GM21529 (cell line): ENCODE data around the gene SLC25A38.
"Not testable (repeated sequence)": the region's sequence is repeated elsewhere in the genome, so short reads cannot be mapped to it uniquely, and the experiment has no call there.

Source experiments
- ATAC-seq: cut with Tn5 transposase; IDR thresholded peaks from one replicate; pipeline ENCODE4 v1.9.1; 2021; ENCODE audit not compliant: unreplicated experiment

SLC25A38 gene

GRCh38 chr3:39407259-39407629 lies 24.1 kb downstream of the SLC25A38 start:
- no peak for ATAC-seq

DNA sequence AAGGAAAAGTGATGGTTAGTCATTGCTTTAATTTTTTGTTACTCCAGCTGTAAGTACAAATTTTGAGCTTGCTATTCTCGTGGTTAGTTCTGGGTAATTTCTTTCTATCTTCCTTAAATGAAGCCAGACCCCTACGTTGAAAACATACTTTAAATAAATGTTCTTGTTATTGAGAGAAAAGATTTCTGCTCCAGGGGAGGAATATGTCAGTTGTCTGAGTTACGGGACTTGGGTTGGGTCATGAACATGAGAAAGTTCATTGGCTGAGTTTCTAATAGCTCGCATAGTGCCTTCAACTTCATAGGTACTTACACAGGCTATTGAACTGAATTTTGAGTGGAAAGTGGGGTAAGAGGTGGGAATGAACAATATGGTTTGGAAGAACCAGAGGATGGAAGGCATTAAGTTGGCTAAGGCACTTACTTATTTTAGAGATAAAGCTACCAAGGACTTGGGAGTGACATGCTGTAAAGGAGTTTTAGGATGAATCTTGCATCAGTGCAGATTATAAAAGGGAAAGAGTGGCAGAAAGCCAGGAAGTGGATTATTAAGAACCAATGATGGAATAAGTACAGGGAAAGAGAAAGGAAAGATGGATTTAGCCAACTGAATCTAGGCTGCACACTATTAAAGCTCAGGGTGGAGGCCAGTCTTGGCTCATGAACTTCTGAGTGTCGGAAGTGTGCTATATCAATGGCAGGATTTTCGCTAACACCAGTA lies 24.8 kb downstream of the SLC25A38 start:
- no peak for ATAC-seq

- ATAC-seq, result no peak
Observed at GRCh38 chr3:39408493-39409372, 25.6 kb downstream of the SLC25A38 start.

- ATAC-seq, result no peak
Observed at GRCh38 chr3:39409514-39410136, 26.5 kb downstream of the SLC25A38 start.

DNA sequence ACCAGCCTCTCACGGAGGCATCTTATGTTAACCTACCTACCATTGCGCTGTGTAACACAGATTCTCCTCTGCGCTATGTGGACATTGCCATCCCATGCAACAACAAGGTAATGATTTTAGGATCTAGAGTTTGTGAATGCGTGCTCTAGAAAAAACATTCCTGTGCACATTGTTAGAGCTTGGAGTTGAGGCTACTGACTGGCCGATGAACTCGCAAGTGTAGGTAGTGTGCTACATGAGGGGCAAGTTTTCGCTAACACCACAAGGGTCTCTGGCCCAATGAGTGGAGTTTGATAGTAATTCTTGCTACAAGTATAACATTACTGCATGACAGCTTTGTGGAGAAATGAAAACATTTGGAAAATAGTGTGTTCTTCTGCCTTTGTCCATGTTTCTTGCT lies 27.7 kb downstream of the SLC25A38 start:
- no peak for ATAC-seq

GRCh38 chr3:39412668-39413260 lies 29.6 kb downstream of the SLC25A38 start:
- no peak for ATAC-seq

GRCh38 chr3:39413691-39414420 lies 30.7 kb downstream of the SLC25A38 start:
- ATAC-seq, result no peak

DNA sequence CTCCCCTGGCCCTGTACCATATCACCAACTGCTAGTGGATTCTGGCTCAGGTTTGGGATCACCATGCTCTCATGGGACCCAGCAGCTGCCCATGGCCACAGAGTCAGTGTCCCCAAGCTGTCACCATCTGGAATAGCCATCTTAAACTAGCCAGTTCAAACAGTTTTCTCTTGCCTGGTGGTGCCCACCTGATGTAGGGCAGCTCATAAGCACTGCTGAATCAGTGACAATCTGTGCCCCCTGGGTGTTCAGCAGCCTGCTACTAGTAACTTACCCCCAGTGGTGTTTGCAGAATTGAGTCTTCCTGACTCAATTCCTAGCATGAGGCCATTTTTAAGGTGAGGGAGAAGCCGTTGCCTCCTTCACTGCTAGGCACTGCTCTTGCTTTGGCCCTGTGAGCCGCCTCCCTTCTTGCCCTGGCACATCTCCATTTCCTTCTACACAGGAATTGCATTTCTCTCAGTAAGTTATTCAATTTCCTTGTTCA lies 31.3 kb downstream of the SLC25A38 start:
- no peak for ATAC-seq

DNA sequence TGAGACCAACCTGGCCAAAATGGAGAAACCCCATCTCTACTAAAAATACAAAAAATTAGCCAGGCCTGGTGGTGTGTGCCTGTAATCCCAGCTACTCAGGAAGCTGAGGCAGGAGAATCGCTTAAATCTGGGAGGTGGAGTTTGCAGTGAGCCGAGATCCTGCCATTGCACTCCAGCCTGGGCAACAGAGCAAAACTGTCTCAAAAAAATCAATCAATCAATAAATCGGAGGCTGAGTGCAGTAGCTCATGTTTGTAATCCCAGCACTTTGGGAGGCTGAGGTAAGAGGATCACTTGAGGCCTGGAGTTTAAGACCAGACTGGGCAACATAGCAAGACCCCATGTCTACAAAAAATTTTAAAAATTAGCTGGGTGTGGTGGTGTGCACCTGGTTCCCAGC lies 32.1 kb downstream of the SLC25A38 start:
- ATAC-seq, result not testable (repeated sequence)

DNA sequence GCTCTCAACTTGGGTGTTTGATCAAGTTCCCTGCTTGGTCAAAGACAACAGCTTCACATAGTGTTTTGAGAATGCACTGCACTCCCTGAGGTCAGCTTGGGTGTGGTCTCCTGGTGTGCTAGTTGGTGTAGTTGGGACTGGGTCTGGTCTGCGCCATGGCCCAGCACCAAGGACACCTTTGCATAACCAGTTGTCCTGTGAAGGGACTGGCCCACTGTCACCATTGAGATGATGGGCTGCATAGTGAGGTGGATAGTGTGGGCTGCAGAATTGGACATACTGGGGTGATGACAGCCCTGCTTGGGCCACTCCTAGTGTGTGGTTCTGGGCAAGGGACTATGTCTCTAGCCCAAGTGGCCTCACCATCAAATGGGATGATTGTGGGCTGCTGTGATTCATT lies 32.8 kb downstream of the SLC25A38 start:
- no peak for ATAC-seq

DNA sequence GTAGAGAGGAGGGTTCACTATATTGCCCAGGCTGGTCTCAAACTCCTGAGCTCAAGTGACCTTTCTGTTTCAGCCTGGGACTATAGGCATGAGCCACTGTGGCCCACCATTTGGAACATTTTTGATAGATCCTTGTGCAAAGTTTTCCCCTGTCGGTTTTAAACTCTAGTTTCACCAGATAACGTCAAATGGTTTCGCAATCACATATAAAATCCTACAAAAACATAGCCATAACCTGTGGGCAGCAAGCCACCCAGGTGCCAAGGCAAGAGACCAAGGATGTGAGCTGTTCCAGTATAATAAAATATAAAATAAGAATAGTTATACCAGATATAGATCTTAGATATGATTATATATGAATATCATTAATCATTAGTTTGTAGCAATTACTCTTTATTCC lies 33.8 kb downstream of the SLC25A38 start:
- not testable (repeated sequence) for ATAC-seq

- not testable (repeated sequence) for ATAC-seq
Observed at GRCh38 chr3:39418556-39419225, 35.5 kb downstream of the SLC25A38 start.

DNA sequence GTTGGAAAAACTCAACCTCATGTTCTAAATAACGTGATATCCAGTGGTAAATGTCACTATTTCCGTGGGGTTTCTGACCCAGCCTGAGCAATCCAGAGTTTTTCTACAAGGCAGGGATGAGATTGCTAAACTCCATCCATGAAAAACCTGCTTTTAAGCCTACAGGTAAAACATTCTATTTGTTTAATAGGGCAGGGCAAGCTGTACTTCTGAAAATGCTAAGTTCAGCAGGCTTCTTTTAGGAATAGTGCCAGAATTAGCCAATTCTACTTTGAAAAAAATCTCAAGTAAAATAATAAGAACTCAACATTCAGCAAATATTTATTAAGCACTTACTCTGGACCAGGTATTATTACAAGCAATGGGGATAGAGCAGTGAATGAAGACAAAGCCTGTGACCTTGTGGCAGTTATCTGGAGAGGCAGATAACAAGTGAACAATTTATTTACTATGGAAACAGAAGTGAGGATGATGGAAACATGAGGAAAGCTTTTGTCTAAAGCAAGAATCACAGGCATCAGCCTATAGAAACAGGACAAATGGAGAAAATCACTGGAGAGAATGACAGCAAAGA lies 36.7 kb downstream of the SLC25A38 start:
- ATAC-seq, result no peak

GRCh38 chr3:39420543-39420942 lies 37.4 kb downstream of the SLC25A38 start:
- ATAC-seq, result no peak

- no peak for ATAC-seq
Observed at GRCh38 chr3:39423436-39423970, 40.3 kb downstream of the SLC25A38 start.

DNA sequence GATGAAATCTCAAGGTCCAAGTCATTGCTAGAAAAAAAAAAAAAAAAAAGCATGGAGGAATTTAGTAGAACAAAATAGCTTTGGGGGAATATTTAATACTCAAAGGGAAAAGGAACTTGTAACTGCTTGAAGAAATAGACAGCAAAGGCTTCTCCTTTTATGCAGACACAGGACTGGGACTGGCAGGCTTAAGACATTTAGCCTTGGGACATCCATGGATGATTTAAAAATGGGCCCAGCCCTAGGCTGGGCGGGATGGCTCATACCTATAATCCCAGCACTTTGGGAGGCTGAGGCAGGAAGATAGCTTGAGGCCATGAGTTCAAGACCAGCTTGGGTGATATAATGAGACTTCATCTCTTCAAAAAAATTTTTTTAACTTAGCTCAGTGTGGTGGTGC lies 43.1 kb downstream of the SLC25A38 start:
- no peak for ATAC-seq

GRCh38 chr3:39427506-39427905 lies 44.3 kb downstream of the SLC25A38 start:
- ATAC-seq, result no peak

DNA sequence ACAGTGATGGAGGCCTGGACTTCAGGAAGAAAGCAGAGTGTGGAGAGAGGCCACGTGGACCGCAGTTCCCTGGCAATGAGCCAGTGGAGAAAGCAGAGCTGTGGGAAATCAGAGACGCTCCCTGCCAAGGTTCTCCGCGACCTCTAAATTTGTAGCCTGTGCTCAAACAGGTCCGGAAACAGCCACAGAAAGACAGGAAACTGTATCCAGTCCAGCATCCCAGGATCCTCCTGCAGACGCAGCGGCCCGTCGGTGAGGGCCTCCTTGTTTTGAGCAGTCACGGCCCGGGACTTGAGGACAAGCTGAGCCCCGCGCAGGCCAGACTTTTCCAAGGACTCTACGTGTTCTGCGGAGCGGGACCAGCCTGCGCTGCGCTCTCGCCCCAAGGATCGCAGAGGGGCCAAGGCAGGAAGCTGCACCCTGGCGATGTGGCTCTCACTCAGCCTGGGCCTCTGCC lies 45.6 kb downstream of the SLC25A38 start:
- no peak for ATAC-seq

DNA sequence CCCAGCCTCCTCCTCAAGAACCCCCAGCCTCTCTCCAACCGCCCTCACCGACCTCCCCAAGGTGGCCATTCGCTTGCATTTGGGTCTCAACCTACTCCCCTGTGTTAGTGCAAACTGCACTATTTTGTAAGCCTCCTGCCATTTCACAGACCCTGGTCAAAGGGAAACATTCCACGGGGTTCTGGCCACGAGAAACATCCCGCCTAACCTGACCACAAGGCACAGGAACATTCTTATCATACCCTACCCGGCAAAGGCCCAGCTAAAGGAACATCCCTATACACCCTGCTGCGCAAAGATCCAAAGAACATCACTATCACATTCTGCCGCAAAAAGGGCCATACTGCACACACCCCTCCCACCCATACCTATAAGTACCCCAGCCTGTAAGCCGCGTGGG lies 46.3 kb downstream of the SLC25A38 start:
- ATAC-seq, result no peak
